ENCODE data around the gene NFAM1.

The NFAM1 gene

DNA sequence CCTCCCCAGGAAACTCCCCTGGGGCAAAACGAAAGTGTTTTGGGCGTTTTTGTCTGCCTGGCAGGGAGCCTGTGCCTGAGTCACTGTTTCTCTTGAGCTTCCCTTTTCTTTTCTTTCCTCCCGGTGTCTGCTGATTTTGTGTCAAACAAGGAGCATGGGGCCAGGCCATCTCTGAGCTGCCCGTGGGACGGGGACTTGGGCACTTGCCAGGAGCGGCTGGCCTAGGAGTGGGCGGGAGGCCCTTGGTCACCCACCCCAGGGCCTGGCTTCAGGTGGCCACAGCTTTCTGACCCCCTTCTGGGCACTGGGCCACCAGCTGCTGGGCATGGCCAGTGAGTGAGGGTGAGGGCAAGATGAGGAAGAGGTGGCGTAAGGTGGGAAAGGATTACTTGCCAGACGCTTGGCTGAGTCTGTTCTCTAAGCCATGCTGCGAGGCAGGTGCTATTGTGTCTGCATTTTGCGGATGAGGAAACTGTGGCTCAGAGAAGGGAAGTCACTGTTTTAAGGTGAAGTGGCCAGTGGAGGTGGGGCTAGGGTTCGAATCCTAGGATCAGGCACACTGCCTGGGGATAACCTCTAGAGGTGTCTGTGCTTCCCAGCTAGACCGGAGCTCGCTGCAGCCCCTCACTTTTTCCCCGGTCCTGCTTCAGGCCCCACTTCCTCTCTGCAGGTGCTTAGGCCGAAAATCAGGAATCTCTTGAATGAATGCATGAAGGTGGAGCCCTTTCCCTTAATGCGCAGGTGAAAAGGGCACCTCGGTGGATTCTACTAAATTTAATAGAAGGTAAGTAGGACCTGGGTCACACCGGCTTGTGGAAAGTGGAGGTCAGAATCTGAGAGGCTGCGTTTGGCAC lies 7.8 kb upstream of the NFAM1 start:
- no peak for DNase-seq (ENCODE audit: low read depth in 2 of 2)

DNA sequence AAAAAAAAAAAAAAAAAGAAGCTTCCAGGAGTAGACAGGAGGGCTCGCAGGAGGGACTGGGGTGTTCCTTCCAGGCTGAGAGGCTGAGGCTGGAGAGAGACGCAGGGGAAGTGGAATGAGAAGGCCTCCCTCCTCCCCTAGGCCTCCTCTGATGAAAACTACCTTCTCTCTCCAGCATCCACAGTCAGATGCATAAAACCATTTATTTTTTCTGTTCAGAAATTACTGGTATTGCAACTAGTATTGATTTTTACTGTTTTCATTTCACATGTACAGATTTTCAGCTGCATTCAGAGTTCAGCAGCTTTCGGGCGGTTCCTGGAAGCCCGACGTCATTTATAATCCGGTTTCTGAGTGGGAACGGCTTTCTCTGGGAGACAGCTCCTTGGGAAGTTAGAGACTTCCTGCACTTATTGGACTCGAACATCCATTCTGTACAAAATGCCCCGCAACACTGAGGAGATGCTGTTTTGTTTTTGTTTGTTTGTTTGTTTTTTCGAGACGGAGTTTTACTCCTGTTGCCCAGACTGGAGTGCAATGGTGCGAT lies 6.9 kb upstream of the NFAM1 start:
- DNase-seq (ENCODE audit: low read depth in 2 of 2), result no peak

DNA sequence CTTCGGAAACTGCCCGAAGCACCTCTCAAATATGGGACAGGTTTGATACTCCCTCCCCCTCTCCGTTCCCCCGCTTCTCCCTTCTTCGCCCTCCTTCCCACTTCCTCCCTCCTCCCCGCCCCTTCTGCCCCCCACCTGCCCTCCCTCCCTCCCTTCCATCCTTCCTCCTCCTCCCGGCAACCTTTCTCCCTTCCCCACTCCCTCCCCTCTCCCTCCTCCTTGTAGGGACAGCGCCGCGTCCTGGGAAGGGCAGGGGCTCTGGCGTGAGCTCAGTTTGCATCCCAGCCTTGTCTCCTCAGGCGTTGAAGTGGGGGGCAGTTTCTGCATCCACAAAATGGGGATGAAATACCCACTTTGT lies 6.1 kb upstream of the NFAM1 start:
- no peak for DNase-seq (ENCODE audit: low read depth in 2 of 2)

DNA sequence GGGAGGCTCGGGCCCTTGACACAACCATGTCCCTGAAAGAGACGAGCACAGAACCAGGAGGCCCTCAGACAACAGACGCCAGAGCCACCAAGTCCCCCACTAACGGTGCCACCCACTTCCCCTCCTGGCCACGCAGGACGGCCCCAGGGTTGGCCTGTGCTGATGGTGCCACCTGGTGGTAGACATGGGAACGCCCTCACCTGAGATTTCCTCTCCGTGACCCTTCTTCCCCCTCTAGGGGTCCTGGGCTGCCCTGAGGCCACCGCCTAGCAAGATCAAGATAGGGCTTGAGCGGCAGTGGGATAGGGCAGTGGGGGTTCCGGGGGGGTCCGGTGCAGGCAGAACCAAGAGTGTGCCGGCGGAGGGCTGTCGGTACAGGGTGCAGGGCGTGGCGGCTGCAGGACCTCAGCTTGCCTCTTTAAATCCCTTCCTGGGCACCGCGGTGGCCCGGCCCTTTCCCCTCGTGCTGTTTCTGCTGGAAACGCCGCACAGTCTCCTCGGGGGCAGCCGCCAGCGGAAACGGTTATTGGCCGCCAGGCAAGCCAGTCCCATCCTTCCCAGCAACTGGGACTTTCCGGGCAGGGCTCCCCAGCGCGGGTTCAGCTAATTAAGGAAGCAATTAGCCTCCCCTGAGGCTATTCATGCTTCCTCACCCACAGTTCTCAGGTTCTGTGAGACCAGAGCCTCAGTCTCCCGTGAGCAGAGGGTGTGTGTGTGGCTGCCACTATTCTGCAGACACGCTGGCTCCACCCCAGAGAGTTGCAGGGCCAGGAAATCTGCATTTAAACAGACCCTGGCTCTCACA lies 5.5 kb upstream of the NFAM1 start:
- DNase-seq (ENCODE audit: low read depth in 2 of 2), result peak; percentile 47 to 63

DNA sequence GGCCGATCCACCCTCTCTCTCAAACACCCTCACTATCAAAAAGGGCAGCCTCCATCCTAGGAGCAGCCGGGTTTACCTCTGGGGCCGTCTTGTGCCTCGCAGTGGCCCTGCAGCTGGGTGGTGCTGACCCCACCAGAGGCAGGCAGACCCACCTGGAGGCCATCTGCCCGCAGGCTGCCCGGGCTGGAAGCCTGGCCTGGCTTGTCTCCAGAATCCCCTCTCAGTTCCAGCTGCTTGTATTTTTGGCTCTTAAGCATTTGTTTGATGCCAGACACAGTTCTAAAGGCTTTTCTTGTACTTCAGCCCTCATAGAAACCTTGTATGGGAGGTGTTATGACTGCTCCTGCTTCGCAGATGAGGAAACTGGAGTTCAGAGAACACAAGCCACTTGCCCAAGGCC lies 4.2 kb upstream of the NFAM1 start:
- no peak for DNase-seq (ENCODE audit: low read depth in 2 of 2)

DNA sequence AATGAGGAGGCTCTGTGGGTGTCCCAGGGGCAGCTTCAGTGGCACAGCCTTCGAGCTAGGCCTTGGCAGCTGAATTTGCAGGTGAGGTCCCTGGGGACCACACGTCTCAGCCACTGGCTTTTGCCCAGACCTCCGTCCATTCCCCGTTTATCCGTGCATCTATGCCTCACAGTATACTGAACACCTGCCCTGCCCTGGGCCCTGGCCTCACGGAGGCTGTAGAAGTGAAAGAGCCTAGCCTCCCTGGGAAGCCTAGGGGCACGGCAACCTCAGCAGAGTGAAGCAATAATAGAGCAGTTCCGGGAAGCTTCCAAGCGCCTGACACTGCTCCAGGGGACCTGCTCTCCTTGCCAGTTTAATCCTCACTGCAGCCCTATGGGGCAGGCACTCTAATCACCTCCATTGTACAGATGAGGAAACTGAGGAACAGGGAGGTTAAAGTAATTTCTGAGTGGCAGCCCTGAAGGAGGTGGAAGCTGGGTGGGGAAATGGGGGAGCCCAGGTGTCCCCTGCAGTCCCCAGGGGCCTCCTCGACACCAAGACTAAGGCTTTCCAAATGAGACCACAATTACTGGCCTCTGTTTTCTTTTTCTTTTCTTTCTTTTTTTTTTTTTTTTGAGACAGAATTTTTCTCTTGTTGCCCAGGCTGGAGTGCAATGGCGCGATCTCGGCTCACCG lies 2.7 kb upstream of the NFAM1 start:
- no peak for DNase-seq (ENCODE audit: low read depth in 2 of 2)

DNA sequence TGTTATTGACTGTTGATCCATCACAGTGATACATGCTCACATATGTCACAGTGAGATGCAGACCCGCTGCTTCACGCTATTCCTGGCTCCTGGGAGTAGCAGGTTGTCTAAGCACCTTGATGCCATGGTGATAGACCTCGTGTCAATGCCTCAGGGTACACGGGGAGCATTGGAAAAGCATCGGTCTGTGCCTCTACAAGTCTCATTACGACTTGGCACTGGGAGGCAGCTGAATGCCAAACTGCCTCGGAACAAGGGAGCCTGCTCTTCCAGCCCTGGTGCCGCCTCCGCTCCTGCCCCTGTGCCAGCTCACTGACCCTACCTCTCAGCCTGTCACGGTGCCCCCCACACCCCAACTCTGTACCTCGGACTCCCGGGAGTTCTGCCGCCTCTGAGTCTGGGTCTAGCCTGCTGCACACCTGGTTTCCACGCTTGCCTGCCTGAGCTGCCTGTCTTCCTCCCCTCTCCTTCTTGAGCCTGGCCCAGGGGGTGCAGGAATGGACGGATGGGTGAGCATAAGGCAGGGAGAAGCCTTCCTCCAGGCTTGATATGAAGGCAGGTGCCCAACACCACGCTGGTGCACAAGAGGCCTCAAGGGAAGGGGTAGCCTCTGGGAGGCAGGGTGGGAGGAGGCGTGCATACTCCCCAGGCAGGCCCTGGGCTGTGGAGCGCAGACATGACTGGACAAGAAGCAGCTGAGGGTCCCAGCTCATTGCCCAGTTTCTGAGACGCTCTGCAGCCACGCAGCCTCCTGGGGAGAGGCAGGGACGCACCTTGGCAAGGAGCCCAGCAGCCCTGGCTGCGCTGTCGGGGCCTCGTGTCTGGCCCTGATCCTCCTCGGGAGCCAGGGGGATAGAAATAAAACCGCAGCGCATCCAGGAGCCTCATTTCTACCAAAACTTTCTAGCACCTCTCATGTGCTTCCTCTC lies 1.8 kb upstream of the NFAM1 start:
- DNase-seq (ENCODE audit: low read depth in 2 of 2), result no peak

DNA sequence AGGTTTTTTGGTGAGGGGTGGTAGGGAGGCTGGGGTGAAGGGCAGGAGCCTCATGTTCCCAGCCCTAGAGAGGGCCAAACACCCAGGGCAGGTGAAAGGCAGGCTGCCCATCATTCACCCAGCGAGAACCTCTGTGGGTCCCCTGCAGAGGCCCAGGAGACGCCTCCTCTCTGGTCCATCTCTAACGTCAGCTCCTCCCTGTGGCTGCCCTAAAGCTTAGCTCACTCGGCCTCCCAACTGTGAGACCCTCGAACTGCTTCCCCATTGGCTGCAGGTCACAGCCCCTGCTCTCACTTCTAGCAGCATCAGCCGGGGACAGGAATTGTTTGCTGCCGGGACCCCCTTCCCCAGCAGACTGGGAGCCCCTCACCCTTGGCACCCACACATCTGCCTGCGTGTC lies 615 bp upstream of the NFAM1 start:
- DNase-seq (ENCODE audit: low read depth in 2 of 2), result no peak

DNA sequence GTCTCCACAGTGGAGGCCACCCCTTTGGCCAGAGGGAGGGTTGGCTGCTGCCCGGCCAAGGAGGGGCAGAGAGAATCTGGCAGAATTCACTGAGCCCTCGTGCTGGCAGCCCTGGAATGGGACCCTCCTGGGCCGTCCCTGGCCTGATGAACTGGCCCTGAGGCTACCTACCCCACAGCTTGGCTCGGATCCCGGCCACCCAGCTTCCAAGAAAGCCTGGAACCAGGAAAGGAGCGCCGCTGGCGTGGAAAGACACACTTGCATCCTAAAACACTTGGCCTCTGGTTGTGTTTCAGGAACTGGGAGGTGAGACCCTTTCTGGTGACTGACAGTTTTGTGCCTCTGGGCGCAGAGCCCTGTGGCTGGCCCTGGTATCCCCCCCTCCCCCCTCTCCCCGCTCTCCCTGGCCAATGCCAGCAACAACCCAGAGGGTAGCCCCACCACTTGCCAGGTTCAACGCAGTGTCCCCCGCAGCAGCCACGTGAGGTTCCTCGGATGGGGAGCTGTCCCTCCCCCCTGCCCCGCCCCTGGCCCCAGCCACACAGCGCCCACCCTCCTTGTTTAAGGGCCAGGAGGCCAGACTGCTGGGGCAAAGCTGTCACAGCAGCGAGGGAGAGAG lies 693 bp downstream of the NFAM1 start:
- no peak for DNase-seq (ENCODE audit: low read depth in 2 of 2)

DNA sequence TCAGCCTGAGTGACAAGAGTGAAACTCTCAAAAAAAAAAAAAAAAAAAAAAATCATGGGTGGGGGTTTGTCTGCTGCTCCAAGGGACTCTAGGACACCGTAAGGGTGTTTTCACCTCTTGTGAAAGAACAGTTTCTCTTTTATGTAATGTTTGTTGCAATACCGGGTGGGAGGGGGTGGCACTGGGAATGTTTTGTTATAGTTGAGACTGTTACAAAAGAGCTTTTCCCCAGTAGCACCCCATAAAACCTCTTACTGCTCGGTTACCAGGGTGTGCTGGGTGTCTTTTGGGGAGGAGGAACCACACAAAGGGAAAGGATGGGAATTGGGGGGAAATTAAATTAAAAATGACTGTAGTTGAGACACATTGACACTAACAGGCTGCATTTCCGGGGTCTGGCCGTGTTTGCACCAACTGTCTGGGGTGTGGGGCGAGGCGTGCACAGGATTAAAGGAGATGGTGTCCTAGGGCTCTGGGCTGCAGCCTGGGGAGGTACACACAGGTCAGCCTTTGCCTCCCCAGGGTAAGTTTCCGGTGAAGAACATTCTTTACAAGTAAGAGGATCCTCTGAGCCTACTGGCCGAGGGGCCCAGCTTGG lies 1.6 kb downstream of the NFAM1 start:
- no peak for DNase-seq (ENCODE audit: low read depth in 2 of 2)

DNA sequence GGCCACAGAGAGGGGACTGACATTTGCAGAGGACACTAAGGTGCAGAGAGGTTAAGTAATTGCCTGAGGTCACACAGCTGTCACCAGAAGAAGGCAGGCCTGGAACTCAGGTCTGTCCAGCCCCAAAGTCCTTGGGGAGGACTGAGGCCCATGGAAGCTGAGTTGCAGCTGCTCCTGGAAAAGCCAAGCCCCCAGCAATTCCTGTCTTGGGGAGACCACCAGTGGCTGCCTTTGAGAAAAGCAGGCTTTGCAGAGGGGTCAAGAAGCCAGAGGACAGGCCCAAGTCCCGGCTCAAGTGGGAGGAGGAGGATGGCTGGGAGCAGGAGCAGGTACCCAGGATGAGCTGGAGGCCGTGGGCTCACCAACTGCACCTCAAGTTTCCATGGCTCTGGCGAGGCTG lies 3.4 kb downstream of the NFAM1 start:
- DNase-seq (ENCODE audit: low read depth in 2 of 2), result no peak

DNA sequence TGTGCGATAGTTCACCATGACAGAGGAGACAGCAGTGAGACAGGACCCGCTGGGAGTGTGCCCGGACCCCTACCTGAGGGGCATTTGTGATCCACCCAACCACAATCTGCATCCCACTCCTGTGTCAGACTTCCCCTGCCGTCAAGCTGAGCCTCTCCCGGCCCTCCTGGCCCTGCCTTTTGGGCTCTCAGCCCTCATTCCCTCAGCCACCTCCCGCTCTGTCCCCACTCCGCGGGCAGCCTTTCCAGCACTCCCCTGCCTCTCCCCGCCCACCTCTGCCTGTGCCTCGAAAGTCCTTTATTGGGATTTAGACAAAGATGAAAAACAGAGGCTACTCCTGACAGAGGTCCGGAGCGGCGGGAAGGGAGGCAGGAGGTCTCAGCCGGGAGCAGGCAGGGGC lies 4.2 kb downstream of the NFAM1 start:
- no peak for DNase-seq (ENCODE audit: low read depth in 2 of 2)

DNA sequence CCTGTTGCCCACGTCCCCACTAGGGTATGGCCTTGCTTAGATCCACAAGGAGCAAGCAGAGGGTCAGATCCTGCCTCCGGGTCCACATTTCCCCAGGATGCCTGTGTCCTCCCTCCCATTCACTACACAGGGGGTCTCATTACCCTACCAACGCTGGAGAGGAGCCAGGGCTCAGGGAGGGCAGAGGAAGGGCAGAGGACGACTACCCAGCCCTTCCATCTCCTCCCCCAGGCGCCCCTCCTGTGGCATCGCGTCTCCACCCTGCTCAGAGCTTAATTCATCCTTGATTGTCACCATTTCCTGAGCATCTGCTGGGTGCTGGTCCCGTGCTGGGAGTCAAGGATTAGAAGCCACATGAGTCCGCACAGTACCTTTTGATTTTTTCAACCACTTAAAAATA lies 5.0 kb downstream of the NFAM1 start:
- DNase-seq (ENCODE audit: low read depth in 2 of 2), result no peak

DNA sequence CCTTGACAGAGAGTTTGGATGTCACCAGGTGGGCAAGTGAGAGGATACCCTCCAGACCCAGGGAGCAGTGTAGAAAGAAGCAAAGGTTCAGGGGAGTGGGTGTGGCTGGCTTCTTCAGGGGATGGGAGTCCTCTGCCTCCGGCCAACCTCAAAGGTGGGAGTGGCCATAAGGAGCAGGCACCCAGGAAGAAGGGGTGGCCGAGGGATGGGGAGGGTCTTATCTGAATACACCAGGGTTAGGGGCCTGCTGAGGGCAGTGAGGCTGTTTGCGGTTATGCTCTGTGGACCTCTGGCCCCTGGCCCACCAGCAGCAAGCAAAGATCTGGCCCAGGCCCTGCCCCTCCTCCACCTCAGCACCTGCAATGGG lies 6.2 kb downstream of the NFAM1 start:
- no peak for DNase-seq (ENCODE audit: low read depth in 2 of 2)

DNA sequence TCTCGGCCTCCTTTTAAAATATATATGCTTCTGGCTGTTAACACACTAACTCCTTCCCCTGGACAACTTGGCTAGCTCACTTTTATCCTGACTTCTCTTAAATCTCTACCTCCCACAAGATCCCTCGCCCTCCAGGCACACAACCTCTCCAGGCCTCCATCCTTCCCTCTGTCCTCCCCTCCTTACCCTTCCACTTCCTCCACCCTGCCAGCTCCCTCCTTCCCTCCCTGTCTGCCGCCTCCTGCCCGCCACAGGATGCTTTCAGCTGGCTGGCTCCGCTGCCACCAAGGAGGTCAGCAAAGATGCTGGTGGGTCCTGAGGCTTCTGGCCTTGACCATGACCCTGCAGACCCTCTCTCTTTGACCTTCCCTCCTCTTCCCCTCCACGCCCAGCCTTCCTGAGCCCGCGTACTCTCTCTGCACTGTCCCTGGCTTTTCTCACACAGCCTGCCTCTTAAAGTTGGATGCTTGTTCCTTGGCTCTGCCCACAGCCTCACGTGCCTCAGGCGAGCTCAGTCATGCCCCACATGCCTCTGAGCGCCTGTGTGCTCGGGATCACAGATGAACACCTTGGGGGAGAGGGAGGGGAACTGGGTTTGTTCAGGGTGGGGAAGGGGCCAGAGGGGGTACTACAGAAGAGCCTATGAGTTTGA lies 6.7 kb downstream of the NFAM1 start:
- DNase-seq (ENCODE audit: low read depth in 2 of 2), result no peak

DNA sequence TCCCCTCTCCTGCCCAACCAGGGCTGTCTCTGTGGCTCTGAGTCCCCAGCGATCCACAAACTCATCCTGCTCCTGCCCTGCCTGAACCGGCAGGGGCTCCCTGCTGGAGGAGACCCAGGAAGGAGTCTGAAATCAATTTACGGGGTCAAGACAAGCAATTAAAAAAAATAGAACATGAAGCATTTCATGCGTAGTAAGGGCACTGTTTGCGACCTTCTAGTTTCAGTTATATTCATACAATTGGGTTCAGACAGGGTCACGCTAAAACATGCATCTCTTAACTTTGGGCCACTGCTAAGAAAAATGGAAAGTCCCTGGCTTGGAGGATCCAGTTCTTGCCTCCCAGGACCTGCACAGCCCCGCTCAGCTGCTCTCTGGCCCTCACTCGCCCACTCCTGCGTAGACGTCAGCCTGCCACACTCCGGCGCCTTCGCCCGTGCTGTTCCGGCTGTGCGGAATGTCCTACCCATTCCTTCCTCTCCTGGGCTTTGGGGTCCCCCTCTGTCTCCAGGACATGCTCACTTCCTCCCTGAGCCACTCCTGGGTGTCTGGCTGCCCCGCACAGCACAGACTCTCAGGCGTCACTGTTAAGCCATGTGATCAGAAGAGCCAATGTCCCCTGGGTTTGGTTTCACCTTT lies 12.8 kb downstream of the NFAM1 start:
- no peak for DNase-seq (ENCODE audit: low read depth in 2 of 2)

DNA sequence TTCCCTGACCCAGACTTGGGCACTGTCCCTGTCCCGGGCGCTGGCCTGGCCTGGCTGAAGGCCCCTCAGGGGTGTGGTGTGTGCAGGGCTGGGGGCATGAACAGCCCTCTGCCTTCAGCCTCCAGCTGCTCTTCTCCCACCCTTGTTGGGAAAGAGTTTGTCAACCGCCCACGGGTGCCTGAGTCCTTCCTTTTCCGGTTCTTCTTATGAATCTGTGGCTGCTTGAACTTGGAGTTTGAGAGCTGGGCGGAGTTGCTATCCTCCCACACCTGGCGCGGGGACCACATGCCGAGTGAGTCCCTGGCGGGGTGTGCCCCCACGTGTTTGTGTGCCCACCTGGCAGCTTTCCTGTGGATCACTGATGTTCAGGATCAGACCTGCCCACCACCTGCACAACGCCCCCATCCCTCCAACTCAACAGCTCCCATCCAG lies 13.4 kb downstream of the NFAM1 start:
- DNase-seq (ENCODE audit: low read depth in 2 of 2), result no peak

DNA sequence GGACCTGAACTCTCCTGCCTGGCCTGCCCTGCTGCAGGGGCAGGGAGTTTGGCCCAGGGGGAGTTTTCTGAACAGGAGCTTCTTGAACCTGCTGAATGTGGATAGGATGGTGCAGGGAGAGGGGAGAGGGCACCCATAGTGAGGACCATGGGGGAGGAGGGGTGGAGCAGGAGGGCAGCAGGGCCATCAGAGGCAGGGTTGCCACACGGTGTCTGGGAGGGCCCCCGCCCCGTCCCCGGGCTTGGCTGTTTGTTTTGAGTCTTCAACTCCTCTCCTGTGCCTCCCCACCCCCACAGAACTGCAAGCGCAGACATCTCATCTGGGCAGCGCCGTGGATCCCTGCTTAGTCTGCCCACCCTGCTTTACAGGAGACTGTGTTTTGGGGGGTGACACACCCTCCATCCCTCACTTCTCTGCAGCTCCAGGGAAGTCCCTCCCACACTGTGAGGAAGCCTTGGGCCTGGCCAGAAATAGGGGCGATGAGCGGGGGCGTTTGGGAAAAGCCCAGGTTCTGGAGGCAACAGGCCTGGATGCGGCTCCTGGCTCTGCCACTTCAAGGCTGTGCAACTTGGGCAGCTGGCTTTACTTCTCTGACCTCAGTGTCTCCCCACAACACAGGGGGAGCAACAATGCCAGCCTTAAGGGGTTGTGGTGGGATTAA lies 14.4 kb downstream of the NFAM1 start:
- no peak for DNase-seq (ENCODE audit: low read depth in 2 of 2)

DNA sequence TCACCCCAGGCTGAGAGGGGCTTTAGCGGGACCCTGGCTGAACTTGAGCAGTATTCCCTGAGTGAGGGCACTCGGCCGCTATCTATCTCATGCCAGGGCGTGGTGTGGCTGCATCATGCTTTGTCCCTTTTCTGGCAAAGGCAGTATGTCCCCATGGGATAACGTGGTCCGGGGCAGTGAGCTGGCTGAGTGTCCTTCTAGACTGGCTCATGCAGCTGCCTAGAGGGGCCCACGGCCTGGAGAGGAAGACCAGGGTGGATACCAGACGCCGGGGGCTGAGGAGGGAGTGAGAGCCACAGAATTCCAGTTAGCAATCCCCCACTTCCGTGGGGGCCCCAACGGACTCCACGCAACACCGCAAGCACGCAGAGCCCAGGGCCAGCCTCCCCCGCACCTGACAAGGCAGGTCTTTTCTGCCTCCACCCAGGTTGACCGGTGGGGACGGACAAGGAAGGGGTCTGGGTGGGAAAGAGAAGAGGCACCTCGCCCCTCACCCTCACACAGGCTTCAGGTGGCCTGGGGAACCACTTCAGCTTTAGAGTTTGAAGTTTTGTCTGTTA lies 15.5 kb downstream of the NFAM1 start:
- no peak for DNase-seq (ENCODE audit: low read depth in 2 of 2)
